HG03103 (cell line): ENCODE measurements around the gene METTL1.

ENCODE experiments used
- ATAC-seq: cut with Tn5 transposase; IDR thresholded peaks from one replicate; pipeline ENCODE4 v1.9.1; 2021; ENCODE audit warnings: low read depth; ENCODE audit not compliant: unreplicated experiment

The METTL1 gene

DNA sequence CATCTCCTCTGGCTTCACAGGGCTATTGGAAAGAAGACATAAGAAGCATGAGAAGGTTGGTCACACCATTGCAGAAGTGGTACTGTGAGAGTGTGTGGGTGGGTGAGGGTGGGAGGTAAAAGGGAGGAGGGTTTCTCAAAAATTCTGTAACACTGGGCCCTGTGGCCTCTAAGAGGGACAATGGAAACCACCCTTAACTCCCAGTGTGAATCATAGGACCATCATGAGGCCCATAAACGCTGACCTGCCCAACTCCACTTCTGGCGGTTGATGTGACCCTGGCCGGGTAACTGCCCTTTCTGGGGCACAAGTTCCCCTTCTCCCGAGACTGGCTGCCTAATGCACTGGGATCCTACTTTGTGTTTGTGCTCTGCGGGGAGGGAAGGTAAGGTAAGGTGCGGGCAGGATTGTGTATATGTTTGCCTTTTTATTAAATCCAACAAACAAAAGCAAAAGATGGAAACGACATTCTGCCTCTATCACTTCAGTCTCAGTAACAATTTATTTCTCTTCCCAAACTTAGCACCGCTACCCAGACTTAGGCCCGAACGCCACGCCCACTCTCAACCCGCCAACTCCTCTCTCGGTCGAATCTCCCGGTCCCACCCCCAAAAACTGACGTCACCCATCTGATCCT lies 551 bp downstream of the METTL1 start:
- ATAC-seq: peak; percentile 60

- no peak for ATAC-seq
Observed at GRCh38 chr12:57770734-57771133, 1.2 kb downstream of the METTL1 start.

DNA sequence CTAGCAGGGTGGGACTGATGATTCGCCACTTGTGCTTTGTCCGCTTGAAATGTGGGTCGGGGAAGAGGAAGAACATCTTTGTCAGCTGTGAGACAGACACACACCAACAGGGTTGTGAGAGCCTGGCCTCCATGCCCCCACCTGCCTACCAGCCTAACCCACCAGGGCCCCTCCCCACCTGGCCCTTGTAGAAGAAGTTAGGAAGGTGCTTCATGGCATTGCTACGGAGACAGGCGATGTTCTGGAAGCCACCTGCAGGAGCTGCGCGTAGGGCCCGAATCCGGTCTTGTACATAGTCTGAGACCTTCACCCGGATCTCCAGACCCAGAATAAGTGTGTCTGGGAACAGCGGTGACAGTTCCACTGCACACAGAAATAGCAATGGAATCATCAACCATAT lies 2.3 kb downstream of the METTL1 start:
- no peak for ATAC-seq

GRCh38 chr12:57767876-57768275 lies 4.0 kb downstream of the METTL1 start:
- ATAC-seq: no peak

GRCh38 chr12:57767305-57767698 lies 4.6 kb downstream of the METTL1 start:
- no peak for ATAC-seq

- ATAC-seq: no peak
Observed at GRCh38 chr12:57766464-57767304, 5.2 kb downstream of the METTL1 start, which contains the start of gene CYP27B1. Gene CYP27B1, minus strand, starts transcription at chr12:57767078. Its CDS starts 37 bp downstream, at chr12:57767041.

DNA sequence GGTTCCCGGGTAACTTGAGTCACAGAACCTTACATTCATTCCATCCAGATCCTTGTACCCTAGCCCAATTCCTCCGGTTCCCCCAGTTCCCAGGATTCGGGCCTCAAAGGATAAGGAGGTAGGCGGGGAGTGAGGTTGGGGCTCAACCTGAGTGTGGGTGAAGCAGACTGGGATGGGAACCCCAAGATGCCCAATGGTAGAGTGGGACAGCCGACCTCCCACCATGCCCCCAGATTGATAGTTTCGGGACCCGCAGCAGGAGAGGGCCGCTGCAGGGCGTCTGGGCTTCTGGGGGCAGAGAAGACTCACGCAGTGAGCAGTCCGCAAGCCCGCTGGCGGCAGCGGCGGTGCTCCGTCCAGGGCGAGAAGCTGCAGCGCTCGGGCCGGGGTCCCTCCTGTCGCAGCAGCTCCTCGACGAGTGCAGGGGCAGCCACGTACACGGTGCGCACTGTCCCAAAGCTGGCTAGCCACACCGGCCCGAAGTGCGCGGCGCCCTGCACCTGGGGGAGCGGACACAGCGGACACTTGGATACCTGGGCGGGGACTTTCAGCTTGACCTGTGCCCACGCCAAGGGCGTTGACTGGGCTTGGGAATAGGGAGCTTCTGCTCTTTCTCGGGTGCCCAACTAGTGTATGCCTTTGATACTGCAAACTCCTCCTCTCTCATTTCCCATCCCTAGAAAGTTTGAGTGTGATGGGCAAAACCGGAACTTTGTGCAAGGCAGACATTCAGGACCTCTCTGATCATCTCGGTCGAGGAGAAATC lies 6.0 kb downstream of the METTL1 start:
- no peak for ATAC-seq

GRCh38 chr12:57765003-57765697 lies 6.8 kb downstream of the METTL1 start:
- peak; percentile 60 for ATAC-seq

DNA sequence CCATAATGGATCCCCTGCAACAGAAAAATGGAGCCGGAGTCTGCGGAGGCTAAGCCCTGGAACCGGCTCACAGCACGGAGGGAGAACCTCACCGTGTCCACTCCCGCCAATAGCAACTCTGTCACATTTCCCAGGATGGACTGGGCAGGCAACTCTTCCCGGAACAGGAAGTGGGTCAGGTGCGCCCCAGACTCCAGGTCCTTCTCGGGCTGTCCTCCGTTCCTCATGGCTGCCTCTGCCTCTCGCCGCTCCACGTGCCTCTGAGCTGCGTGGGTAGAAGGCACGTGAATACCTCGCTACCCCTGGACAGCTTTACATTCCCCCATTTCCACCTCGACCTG lies 7.3 kb downstream of the METTL1 start:
- no peak for ATAC-seq

DNA sequence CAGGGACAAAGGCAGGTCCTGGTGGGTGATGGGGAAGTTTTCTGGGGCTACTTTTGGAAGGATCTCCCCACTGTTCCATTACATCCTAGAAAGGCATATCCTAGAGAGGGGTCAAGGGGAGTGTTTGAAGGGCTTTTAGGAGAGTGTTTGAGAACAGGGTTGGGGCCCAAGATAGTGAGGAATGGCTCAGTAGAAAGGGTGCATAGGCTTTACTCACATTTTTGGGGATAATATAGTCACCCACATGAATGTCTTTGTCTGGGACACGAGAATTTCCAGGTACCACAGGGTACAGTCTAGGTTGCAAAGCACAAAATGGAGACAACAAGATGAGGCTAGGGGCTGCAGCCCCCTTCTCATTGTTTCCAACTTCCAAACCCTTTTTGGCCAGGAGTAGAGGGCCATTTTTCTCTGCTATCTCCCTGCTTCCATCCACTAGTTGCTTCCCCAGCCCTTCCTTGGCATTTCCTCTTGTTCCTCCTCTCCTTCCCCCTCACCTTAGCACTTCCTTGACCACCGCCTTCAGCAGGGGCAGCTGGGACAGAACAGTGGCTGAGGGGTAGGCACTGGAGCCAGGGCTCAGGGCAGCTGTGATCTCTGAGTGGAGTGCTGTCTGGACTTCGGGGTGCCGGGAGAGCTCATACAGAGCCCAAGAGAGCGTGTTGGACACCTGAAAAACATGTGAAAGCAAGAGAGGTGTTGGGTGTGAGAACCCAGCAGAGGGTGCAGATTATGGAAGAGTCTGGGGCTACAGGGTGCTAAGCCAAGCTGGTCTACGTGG lies 7.8 kb downstream of the METTL1 start:
- no peak for ATAC-seq

DNA sequence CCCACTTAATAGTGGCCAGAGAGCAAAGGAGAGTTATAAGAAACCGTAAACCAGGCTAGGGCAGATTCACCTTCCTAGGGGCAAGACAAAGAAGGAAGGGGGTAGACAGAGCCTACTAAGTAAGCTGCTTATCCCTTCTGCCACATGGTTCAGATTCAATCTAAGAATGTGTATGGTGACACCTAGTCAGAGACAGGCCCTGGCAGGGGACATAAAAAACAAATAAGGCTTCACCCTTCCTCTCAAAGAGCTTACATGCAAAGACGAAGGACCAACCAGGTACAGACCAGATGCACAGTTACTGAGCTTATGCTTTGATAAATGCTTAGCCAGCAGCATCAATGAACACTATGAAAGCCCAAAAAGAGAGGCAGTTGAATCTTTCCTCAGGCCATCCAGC lies 9.4 kb downstream of the METTL1 start:
- no peak for ATAC-seq

- ATAC-seq: no peak
Observed at GRCh38 chr12:57761391-57761998, 10.4 kb downstream of the METTL1 start.

DNA sequence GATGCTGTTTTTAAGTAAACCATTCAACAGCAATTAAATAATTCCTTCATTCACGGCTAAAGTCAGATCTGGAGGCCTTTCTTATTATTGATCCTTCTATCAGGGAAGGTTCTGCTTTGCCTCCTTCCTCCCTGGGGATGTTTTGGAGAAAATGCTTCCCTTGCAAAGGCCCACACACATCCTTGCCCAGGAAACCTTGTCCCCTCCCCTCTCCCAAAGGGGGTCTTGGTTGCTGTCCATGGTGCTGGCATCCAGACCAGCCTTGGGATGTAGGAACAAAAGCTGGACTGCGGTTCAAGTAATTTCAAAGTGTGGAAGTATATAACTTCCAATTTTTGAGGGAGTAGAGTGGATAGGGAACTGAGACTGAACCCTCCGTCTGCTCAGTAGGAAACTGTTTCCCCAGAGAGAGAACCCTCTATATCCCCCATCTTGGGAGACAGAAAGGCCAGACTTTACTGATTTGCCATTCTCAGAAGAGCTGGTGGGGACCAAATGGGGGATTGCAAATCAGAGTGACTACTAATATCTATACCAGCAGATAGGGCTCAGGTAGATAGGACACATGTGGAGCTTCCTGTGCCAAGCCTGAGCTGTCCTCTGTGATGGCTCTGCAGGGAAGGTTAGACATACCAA lies 11.4 kb downstream of the METTL1 start:
- ATAC-seq: no peak

GRCh38 chr12:57759360-57759980 lies 12.4 kb downstream of the METTL1 start:
- no peak for ATAC-seq

GRCh38 chr12:57758552-57759359 lies 13.1 kb downstream of the METTL1 start:
- no peak for ATAC-seq

- ATAC-seq: no peak
Observed at GRCh38 chr12:57757771-57758170, 14.1 kb downstream of the METTL1 start.

- ATAC-seq: no peak
Observed at GRCh38 chr12:57756406-57757341, 15.2 kb downstream of the METTL1 start.
